DMS53 (cell line): ENCODE data around the gene CSK.
"Not testable (repeated sequence)": the region's sequence is repeated elsewhere in the genome, so short reads cannot be mapped to it uniquely, and the experiment has no call there.

Experiments used
- DNase-seq: peaks from one replicate; lab custom pipeline; 2025; lab: John Stamatoyannopoulos, UW

The CSK gene

DNA sequence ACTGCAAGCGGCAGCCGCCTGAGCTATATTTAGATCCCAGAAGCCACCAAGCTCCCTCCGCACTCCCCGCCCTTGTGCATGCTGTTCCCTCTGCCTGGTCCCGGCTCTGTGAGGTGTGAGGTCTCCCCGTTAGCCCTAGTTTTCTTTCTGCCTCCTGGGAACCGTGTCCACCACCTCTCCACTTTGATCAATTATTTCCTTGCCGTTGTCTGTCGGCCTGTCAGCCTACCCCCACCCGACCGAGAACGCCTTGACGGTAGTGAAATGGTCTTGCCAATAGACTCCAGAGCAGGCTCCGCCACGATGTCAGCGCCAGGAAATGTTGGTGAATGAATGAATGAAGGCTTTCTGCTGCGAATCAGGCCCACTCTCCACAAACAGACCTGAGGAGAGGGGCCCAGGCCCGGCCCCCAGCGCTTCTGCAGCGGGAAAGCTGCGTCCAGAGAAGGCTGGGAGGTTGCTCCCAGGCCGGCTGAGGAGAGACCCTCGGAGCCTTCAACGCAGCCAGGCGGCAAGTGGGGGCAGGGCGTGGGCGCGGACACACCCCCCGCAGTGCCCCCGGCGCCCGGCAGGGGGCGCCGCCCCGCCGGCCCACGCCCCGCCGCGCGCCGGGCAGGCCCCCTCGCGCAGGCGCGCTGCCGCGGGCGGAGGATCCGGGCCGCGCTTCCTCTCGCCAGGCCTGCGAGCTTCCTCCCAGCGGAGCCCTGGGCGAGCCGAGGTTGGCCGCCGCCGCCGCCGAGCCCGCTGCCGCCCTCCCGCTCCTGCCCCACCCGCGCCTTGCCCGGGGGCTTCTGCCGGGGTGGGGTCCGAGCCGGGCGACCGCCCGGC, at the start of gene CSK:
TSS of gene CSK (plus strand) at position 650 of the 828 bp plus-strand sequence. CDS start 16,218 bp downstream, outside the sequence.
- peak; percentile 80 for DNase-seq

DNA sequence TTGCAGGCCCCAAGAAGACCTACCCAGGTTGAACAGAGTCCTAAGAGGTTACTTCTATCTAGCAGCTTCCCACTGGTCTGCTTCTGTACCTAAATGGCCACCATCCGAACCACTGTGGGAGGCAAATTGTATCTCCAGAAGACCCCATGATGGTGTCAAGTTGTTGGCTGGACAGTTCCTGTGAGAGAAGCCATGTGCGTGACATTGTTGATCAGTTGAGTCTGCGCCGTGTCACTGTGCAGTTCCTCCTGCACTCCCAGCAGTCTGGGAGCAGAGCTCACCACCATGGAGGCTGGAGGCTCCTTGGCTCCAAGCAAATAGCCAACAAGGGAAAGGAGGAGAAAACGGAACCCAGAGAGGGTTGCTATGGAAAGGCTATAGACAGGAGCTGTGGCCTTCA, 49.0 kb upstream of the CSK start:
- DNase-seq: no peak

DNA sequence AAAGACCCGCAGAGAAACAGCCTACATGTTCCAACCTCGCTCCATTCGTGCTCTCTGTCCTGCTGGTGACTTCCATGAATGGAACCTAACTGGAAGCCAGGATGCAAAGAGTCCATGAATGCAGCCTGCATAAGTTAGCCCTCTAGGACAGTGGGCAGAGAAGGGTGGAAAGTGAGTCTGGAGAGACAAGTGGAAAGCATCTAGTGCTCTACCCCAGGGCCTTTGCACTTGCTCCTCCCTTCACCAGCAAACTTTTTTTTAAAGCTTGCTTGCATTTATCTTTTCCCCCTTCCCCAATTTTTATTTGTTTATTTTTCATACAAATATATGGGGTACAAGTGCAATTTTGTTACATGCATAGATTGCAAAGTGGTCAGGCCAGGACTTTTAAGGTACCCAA, 48.6 kb upstream of the CSK start:
- DNase-seq: no peak

DNA sequence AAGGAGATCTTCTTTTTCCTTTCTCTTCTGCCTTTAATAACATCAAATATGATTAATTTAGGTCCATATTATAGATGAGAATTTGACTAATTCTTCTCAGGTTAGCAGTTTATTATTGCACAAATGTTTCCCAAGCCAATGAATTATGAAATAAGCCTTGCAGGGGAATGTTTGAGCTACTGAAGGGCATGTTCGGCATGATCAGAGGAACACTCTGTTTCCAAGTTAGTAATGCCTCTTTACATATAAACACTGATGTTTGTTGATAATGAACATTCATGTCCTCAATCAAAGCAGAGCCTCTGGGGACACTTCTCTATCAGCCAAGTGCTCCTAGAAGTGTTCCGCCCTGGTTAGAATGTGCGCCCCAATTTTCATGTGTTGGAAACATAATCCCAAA, 46.6 kb upstream of the CSK start:
- DNase-seq: no peak

DNA sequence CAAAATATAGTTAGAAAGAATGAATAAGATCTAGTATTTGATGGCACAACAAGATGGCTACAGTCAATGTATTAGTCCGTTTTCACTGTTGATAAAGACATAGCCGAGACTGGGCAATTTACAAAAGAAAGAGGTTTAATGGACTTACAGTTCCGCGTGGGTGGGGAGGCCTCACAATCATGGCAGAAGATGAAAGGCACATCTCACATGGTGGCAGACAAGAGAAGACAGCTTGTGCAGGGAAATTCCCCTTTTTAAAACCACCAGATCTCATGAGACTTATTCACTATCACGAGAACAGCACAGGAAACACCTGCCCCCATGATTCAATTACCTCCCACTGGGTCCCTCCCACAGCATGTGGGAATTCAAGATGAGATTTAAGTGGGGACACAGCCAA, 43.6 kb upstream of the CSK start:
- not testable (repeated sequence) for DNase-seq

DNA sequence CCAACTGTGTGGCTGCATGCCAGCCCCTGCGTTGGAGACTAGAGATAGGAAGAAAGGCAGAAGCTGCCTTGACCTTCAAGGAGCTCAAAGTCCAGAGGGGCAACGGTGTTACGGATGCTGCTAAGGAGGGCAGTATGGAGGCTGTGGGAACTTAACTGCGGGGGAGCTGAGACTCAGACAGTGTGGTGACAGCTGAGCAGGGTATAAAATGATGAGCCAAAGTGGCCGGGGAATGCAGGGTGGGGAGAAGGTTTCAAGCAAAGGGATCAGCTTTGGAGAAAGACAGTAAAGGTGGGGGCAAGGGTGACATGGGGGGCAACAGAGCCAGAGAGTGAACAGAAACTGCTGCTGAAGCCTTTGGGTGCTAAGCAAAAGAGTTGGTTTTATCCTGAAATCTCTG, 39.5 kb upstream of the CSK start:
- no peak for DNase-seq

DNA sequence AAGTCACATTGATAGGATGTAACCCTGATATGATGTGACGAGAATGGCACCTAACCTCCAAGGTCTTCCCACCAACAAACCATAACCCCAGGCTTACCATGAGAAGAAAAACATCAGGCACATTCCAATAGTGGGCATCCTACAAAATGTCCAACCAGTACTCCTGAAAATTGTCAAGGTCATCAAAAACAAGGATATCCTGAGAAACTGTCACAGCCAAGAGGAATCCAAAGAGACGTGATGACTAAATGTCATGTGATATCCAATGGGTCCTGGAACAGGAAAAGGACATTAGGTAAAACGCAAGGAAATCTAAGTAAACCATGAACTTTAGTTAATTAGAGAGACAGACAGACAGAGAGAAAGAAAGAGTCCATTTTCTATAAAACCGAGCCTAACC, 35.5 kb upstream of the CSK start:
- DNase-seq: no peak

DNA sequence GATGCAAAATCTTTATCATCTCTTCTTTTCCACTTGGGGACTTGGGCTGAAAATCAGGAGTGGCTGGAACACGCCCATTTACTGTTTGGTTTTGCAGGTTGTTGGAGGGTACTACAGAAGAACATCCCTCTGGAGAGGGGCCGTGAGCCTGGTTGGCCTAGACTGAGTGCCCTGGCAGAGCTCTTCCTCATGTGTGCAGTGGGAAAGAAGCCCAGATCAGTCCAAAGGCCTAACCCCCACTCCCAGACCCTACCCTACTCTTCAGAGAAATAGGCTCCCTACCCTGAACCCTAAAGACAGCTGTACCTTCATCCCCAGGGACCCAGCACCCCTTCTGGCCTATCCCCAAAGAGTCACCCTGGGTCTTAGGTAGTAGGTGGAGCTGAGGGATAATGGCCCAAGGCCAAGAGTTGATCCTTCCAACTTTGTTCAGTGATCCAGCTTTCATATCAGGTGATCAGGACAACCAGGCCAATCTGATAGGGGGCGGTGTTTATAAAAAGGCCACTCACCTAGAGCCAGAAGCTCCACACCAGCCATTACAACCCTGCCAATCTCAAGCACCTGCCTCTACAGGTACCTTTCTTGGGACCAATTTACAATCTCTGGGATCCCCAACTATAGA, 33.4 kb upstream of the CSK start, which contains the start of gene CYP1A2:
TSS of gene CYP1A2 (plus strand) at position 524 of the 625 bp plus-strand sequence. CDS start 894 bp downstream, outside the sequence.
- no peak for DNase-seq

DNA sequence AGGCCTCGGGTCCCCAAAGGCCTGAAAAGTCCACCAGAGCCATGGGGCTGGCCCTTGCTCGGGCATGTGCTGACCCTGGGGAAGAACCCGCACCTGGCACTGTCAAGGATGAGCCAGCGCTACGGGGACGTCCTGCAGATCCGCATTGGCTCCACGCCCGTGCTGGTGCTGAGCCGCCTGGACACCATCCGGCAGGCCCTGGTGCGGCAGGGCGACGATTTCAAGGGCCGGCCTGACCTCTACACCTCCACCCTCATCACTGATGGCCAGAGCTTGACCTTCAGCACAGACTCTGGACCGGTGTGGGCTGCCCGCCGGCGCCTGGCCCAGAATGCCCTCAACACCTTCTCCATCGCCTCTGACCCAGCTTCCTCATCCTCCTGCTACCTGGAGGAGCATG, 32.0 kb upstream of the CSK start:
- DNase-seq: no peak

DNA sequence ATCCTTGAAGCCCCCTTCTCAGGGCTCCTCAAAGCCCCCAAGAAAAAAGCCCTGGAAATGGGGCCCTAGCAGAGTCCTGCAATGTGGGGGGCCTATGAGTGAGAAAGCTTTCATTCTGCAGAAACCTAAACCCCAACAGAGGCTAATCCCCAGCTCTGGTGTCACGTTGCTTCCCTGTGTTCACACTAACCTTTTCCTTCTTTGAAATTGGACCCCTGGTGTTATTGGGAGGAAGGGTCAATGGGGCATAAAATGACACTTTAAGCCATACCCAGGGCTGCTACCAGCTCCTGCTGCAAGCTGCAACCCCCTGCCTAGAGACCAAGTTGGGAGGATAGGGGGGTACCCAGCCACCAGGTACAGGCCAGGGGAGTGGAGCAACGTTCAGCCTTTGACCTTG, 31.1 kb upstream of the CSK start:
- no peak for DNase-seq

DNA sequence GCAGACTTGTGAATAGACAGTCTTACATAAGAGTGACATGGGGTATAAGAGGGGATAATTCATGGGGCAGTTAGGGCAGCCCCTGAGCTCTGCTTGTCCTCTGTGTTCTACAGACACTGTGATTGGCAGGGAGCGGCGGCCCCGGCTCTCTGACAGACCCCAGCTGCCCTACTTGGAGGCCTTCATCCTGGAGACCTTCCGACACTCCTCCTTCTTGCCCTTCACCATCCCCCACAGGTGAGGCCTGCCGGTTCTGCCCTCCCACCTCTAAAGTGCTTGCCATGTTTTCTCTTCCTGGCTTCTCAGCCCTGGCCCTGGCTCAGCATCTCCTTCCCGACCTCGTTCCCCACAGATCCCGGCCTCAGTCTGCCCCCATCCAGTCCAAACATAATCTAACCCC, 29.9 kb upstream of the CSK start:
- DNase-seq: no peak

DNA sequence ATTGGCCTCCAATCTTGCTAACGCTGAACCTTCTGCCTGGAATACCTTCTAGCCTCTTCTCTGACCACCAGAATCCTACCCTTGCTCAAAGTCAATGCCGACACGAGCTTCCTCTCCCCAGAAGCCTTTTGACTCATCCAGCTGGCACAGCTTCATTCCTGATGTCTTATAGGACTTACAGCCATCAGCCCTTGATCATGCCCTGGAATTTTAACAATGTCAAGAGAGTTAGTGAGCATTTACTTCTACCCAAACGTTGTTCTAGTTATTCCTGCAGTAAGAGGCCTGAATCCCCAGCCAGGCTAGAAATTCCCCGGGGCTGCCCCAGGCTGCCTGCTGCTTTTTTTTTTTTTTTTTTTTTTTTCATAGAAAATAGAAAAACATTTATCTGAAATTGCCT, 29.3 kb upstream of the CSK start:
- no peak for DNase-seq

DNA sequence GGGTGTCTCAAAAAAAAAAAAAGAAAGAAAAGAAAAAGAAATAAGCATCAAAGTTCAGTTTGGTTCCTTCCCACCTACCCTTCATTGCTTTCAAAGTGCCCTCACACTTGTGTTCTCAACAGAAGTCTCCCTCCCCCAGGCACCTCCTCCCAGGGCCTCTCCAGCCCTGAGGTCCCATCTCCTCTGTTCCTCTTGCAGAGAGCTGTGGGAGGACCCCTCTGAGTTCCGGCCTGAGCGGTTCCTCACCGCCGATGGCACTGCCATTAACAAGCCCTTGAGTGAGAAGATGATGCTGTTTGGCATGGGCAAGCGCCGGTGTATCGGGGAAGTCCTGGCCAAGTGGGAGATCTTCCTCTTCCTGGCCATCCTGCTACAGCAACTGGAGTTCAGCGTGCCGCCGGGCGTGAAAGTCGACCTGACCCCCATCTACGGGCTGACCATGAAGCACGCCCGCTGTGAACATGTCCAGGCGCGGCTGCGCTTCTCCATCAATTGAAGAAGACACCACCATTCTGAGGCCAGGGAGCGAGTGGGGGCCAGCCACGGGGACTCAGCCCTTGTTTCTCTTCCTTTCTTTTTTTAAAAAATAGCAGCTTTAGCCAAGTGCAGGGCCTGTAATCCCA, 27.2 kb upstream of the CSK start:
- DNase-seq: no peak

DNA sequence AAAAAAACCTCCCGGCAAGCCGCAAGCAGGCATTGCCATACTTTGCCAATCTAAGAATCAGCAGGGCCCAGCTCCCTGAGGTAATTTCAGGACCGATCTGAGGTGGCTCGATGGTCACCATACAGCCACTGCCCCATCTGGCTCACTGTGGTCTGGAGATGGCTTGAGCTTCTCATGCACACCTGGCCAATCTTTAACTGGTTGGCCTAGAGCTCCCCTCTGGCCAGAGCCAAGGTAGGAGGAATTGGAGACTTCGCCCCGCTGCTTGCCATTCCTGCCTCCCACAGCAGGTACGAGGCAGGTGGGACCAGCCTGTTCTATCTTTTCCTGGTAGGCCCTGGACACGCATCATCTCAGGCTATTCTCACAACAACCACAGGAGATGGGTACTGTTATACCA, 23.1 kb upstream of the CSK start:
- no peak for DNase-seq

DNA sequence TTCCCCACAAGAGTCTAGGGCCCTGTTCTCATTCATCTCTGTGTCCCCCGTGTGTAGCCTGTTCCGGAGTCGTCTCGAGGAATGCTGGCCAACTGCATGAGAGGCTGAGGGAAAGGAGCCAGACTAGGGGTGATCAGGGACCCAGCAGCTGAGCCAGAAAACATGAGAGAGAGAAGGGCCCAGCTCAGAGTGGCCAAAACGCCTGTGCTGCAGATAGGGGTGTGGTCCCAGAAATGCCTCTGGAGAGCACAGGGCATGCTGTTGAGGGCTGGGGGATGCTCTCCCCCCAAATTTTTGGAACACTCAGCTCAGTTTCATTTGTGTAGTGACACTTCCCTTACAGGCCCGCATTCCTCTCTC, 19.1 kb upstream of the CSK start:
- peak; percentile 37 for DNase-seq

DNA sequence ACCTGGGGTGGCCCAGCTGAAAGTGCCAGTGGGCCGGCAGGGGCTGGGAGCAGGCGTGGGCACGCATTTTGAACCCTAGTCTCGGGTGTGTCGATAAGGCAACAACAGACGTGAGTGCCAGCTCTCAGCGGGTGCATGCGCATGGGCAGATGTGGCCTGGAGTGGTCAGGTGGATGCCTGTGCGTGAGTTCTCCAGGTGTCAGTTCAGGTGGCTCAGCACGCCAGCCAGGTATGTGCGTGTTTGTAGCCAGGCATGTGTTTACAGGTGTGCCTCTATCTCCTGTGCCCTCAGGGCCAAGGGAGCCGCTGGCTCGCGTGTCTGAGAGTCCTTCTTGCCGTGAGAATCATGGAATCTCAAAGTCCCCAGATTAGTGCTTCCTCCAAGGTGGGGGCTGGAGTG, 18.5 kb upstream of the CSK start:
- DNase-seq: peak; percentile 97

DNA sequence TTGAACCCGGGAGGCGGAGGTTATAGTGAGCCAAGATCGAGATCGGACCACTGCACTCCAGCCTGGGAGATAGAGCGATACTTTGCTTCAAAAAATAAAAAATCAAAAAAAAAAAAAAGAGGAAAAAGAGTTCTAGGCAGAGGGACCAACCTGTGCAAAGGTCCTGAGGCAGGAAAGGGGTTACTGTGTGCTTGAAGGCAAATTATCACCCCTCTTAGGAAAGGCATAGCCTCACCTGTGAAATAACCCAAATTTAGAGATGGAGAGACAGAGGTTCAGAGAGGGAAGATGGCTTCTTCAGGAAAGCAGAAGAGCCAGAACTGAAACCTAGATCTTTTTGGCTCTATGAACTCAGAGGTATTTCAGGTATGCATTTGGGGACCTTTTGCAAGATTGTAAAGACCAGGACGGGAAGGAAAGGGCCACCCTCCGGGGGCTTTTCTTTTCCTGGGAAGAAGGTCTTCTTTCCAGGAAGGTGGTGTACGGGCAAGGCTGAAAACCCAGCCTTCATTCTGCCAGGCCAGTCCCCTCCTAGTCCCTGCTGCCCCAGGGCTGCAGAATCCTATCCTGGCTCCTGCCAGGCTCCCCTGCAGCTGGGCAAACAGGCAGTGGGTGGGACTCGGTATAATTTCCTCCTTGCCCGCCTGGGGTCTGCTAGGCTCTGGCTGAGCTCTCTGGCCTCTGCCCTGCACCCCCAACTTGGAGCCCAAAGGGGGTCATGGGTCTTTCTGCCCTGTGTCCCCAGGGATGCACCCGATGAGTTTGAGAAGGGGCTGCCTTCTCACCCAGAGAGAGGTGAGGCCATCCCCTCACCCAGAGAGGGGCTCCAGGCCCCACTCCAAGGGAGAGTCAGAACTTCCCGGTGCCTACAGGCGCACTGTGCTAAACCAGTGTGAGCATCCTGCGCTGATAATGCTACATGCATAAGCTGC, 14.4 kb upstream of the CSK start:
- peak; percentile 40 for DNase-seq

DNA sequence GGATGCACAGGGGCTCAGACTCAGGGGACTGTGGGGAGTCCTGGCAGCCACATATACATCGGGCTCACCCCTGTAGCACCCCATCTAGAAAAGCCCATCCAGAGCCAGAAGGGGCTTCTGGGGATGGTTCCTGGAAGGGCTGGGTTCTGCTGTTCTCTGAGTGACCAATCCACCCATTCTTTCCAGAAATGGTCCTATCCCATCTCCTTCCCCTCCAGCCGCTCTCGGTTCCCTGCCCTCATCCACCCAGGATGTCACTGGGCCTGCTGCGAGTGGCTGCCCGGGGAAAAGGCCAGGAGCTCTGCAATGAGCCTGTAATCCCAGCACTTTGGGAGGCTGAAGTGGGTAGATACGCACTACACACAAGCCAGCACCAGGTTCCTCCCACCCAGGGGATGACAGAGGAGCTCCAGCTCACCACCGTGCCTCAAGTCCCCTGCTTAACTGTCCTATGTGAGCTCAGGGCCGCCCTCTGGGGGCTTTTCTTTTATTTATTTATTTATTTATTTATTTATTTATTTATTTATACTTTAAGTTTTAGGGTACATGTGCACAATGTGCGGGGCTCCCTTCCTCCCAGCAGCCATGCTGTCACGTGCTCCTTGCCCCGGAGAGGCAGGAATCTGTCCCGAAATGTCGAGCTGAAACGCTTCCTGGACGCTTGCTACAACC, 13.6 kb upstream of the CSK start:
- peak; percentile 82 for DNase-seq

DNA sequence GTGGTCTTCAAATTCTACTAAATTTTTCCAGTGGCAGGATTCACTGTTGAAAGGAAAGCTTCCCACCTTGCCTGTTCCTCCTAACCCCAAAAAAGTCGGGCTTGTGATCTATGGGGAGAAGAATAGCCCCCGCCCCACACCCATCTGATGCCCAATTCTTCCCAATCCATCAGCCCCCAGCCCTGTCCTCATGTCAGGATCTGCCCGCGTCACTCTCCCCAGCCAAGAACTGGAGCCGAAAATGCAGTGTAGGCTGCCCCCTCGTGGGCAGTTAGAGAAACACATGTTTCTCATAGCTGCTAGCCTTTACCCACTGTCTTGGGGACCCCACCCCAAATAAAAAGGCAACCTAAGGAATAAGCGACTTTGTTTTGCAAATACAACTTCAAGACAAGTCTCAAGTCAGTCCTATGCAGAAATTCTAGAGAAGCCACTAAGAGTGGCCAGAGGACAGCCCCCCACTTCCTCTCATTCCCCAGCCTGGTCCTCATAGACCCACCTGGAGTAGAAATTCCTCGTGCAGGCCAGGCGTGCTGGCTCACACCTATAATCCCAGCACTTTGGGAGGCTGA, 13.0 kb upstream of the CSK start:
- DNase-seq: peak; percentile 81

DNA sequence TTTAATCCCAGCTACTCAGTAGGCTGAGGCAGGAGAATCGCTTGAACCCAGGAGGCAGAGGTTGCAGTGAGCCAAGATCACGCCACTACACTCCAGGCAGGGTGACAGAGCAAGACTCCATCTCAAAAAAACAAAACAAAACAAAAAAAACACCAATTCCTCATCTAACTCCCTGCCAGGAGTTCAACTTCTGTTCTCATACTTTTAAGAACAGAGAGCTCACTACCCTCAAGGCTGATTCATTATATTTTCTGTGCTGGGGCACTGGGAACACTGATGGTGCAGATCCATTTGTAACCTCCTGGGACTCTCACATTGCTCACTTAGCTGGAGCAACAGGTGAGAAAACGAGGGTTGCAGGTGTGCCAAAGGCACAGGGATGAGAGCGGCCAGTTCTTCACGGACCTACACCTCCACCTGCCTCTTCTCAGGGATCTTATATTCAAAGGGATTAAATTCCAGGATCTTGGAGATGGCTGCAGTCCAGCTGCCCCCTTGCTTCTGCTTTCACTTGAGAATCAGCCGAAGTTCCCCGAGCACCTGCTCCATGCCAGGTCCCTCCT, 12.3 kb upstream of the CSK start:
- DNase-seq: peak; percentile 55
